Measurements from ENCODE around the gene ITGB7.

DNA sequence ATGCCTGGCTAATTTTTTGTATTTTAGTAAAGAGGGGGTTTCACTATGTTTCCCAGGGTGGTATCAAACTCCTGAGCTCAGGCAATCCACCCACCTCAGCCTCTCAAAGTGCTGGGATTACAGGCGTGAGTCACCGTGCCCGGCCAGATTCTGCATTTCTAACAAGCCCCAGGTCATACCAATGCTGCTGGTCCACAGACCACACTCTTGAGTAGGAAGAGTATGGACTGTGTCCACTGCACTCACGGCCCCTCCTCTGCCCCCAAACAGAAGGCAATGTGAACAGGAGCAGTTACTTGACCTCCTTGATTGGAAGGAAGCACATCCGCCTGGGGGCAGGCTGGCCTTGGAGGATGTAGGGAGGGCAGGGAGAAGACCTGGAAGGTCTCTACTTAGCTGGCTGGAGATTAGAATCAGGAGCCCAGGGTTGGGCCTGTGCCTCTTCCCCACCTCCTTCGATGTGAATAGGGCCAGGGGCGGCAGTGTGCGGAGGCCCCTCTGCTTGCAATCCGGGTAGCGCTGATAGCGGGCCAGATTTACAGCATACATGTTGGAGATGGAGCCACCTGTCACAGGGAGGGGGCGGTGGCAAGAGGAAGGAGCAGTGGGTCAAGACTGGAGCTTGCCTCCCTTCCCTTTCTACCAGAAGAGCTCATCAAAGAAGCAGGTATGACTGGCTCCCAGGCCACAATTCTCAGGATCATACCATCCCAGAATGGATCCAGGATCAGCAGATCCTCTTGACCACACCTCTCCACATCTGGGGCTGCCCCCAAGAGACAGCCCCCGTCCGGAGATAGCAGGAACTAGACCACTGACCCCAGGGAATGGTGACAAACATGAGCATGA is 36.0 kb downstream of the ITGB7 start:
- TF ChIP-seq, protein P1, sequence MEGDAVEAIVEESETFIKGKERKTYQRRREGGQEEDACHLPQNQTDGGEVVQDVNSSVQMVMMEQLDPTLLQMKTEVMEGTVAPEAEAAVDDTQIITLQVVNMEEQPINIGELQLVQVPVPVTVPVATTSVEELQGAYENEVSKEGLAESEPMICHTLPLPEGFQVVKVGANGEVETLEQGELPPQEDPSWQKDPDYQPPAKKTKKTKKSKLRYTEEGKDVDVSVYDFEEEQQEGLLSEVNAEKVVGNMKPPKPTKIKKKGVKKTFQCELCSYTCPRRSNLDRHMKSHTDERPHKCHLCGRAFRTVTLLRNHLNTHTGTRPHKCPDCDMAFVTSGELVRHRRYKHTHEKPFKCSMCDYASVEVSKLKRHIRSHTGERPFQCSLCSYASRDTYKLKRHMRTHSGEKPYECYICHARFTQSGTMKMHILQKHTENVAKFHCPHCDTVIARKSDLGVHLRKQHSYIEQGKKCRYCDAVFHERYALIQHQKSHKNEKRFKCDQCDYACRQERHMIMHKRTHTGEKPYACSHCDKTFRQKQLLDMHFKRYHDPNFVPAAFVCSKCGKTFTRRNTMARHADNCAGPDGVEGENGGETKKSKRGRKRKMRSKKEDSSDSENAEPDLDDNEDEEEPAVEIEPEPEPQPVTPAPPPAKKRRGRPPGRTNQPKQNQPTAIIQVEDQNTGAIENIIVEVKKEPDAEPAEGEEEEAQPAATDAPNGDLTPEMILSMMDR (conservative IDR thresholded peaks at IDR 0.05; ENCODE audit: low read depth, low read length) = no peak
- TF ChIP-seq EZH2 (IDR thresholded peaks at IDR 0.05; ENCODE audit: borderline replicate concordance, low read depth, low read length, poor library complexity, severe bottlenecking) = no peak

Measured in A673 (cell line).